Stomach smooth muscle (tissue), 2 donors: ENCODE results near the gene CNTNAP2.

Experiments used
- H3K27ac ChIP-seq: one replicate; pipeline ENCODE4 v1.7.0; 2013; ENCODE audit warnings: mild to moderate bottlenecking, low read length, inconsistent platforms
- H3K27me3 ChIP-seq, 2 donors: one replicate each; pipeline ENCODE4 v1.7.0; 2013; ENCODE audit warnings: low read length in 2 of 2; ENCODE audit not compliant: insufficient read depth in 2 of 2, control insufficient read depth in 1 of 2
- H3K36me3 ChIP-seq, 2 donors: one replicate each; pipeline ENCODE4 v1.7.0; 2013; ENCODE audit warnings: low read length in 2 of 2; ENCODE audit not compliant: control insufficient read depth in 2 of 2, insufficient read depth in 2 of 2
- H3K4me1 ChIP-seq: one replicate; pipeline ENCODE4 v1.7.0; 2013; ENCODE audit warnings: low read length; ENCODE audit not compliant: control insufficient read depth, insufficient read depth
- H3K4me3 ChIP-seq, 2 donors: one replicate each; pipeline ENCODE4 v1.7.0; 2013; ENCODE audit warnings: low read length in 2 of 2
- H3K9ac ChIP-seq, 2 donors: one replicate each; pipeline ENCODE4 v1.7.0; 2013; ENCODE audit warnings: low read length in 2 of 2, mild to moderate bottlenecking in 1 of 2
- H3K9me3 ChIP-seq, 2 donors: one replicate each; pipeline ENCODE4 v1.7.0; 2013; ENCODE audit warnings: low read length in 2 of 2; ENCODE audit not compliant: control insufficient read depth in 2 of 2
- donor health status: healthy.
- donor health status: Pancreatic carcinoma.

The CNTNAP2 gene

DNA sequence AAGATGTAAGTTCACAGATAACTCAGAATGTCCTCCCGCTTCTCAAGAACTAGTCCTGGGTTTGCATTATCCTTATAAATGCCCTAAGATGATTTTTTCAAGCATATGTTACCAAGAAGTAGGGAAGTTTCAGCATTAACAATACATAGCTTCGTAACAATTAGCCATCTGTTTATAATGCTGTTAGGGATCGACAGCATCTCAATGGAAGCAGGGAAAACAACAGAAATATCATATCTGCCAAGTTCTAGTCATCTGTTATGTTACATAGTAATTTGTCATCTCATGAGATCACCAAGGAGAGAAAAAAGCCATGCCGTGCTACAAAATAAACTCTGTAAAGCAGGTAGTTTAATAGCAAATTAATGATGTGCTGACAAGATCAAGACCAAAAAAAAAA is 1742.4 kb downstream of the CNTNAP2 start:
- no peaks in the 10 kb centered on the region for H3K36me3 ChIP-seq
- no peak overlapping the region for H3K9ac ChIP-seq
- no peaks in the 10 kb centered on the region for H3K4me1 ChIP-seq
- H3K27ac ChIP-seq, result no peak overlapping the region
- no peaks in the 10 kb centered on the region for H3K27me3 ChIP-seq
- H3K9me3 ChIP-seq, result no peaks in the 10 kb centered on the region
- no peak overlapping the region for H3K4me3 ChIP-seq

DNA sequence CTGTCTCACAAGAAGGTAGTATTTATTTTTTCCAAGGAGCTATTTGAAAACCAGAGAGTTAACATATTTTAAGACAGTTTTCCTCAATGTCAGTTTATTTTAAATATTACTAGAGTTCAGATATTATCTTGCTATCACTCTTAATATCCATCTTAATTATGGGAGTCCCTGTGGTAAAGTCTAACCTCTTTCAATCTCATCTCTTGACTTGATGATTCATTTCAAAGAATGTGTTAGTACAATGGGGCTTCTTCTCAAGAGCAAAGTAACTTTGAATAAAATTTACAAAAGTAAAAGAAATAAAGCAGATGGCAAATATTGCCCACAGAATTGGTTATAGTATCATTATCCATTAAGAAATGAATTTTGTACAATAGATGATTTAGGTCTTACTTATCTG is 1742.9 kb downstream of the CNTNAP2 start:
- no peaks in the 10 kb centered on the region for H3K36me3 ChIP-seq
- no peak overlapping the region for H3K9ac ChIP-seq
- H3K4me1 ChIP-seq, result no peaks in the 10 kb centered on the region
- no peak overlapping the region for H3K4me3 ChIP-seq
- H3K9me3 ChIP-seq, result no peaks in the 10 kb centered on the region
- H3K27ac ChIP-seq, result no peak overlapping the region
- no peaks in the 10 kb centered on the region for H3K27me3 ChIP-seq

DNA sequence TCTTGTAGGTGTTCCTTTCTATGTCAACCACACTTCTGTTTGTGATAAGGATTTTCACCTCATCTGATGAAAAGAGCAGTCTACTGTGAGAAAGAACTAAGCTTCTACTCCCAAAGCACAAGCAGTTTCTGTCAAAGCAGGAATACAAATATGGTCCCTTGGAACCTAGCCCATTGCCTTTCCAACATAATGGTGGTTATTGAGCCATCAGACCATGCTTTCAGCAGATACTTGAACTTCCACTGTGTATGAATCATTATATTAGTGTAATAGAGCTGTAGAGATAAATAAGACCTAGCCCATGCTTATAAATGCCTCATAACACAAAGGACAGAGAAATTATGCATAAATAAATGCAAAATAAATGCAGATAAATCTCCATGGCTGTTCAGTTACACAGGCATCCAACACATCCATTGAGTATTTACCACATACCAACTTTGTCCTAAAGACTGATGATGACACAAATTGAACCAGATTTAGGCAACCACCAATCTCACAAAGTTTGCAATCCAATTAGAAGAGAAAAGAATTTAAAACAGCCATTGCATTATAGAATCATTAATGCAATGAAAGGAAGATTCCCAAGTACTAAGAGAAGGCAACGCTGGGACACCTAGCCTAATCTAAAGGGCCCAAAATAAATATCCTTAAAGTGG is 1744.6 kb downstream of the CNTNAP2 start:
- H3K4me3 ChIP-seq, result no peak overlapping the region
- no peaks in the 10 kb centered on the region for H3K36me3 ChIP-seq
- no peak overlapping the region for H3K9ac ChIP-seq
- no peaks in the 10 kb centered on the region for H3K4me1 ChIP-seq
- H3K27me3 ChIP-seq, result no peaks in the 10 kb centered on the region
- H3K27ac ChIP-seq, result no peak overlapping the region
- H3K9me3 ChIP-seq, result no peaks in the 10 kb centered on the region

DNA sequence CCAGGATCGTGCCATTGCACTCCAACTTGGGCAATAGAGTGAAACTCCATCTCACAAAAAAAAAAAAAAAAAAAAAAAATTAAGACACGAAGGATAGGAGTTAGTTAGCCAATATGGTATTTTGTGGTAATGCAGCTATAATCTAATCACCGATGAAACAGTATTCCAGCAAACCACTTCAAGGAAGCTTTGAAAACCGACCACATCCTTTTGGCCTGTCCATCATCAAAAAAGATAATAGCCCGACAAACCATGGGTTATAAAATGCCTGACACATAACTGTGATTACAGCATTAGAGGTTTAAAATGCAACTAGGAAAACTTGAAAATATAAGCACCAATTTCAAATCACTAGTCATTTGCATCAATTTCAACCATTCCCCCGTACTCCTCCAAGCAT is 1745.3 kb downstream of the CNTNAP2 start:
- no peak overlapping the region for H3K9ac ChIP-seq
- no peak overlapping the region for H3K27ac ChIP-seq
- H3K4me3 ChIP-seq, result no peak overlapping the region
- no peaks in the 10 kb centered on the region for H3K4me1 ChIP-seq
- H3K27me3 ChIP-seq, result no peaks in the 10 kb centered on the region
- H3K9me3 ChIP-seq, result no peaks in the 10 kb centered on the region
- H3K36me3 ChIP-seq, result no peaks in the 10 kb centered on the region

DNA sequence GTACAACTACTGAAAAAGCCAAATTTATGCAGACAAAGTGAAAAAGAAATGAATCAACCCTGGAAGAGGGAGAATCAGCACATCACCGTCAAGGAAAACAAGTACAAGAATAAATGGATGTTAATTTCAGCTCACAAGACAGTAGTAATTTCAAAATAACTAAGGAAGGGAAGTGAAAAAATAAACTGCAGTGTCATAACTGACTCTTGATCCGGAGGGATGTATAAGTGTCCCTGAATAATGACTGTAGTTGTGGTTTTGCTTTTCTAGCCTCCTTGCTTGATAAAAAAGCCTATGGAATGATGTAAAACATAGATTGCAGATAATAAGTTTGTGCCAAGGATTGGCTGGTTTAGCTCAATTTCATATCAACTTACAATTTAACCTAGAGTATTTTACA is 1752.9 kb downstream of the CNTNAP2 start:
- Histone ChIP-seq H3K9me3 (no peaks in the 10 kb centered on the region), H3K27me3 (no peaks in the 10 kb centered on the region), H3K27ac (no peak overlapping the region), H3K4me1 (no peaks in the 10 kb centered on the region), H3K9ac (no peak overlapping the region), H3K36me3 (no peaks in the 10 kb centered on the region), H3K4me3 (no peak overlapping the region)

DNA sequence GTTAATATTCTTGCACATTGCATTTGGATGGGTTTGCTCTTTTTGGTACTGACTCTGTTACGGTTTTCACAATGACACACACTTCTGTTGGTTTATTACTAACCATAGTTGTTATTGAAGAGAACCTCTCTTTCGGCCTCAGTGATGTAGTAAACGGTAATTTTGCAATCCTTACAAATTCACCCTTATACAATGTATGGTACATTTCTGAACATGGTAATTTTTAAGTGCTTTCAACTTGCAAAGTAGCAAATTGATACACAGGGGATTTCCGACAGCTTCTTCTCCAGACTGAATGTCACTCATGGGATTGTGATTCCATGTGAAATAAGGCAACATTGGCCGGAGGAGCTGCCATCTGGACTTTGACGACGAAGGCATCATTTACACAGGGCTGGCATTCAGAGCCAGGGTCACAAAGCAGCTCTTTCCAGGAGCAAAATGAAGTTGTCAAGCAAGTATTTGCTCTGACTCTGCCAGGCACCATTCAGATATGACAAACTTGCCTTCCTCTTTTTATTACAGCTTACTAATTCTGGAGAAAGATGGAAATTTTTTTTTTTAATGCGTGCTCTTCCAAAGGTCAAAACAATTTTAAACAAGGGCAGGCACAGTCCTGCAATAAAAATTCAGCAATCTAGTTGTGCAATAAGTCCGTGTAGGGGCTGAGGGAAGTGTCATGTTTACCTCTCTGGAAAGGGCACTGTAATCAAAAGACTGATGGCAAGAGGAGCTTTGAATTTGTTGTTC is 1762.5 kb downstream of the CNTNAP2 start:
- Histone ChIP-seq H3K27ac (no peak overlapping the region), H3K4me3 (no peak overlapping the region), H3K36me3 (no peaks in the 10 kb centered on the region), H3K27me3 (no peaks in the 10 kb centered on the region), H3K9ac (no peak overlapping the region), H3K4me1 (no peaks in the 10 kb centered on the region), H3K9me3 (no peaks in the 10 kb centered on the region)

DNA sequence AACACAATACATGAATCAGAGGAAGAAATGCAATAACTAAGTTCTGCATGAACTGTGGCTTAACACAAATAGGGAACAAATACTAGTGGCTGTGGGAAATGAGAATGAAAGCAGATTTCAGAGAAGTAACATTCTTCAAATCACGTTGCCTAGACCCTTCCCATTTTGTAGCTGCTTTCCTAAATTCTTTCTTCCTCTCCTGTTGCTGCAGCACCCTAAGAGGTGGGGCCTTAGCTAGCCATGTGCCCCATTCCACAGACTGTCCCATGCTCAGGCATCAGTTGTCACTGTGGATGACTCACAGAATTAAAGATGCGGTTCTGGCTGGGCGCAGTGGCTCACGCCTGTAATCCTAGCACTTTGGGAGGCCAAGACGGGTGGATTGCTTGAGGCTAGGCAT is 1769.3 kb downstream of the CNTNAP2 start:
- Histone ChIP-seq H3K9ac (no peak overlapping the region), H3K27ac (no peak overlapping the region), H3K4me3 (no peak overlapping the region), H3K9me3 (no peaks in the 10 kb centered on the region), H3K36me3 (no peaks in the 10 kb centered on the region), H3K27me3 (no peaks in the 10 kb centered on the region), H3K4me1 (no peaks in the 10 kb centered on the region)

DNA sequence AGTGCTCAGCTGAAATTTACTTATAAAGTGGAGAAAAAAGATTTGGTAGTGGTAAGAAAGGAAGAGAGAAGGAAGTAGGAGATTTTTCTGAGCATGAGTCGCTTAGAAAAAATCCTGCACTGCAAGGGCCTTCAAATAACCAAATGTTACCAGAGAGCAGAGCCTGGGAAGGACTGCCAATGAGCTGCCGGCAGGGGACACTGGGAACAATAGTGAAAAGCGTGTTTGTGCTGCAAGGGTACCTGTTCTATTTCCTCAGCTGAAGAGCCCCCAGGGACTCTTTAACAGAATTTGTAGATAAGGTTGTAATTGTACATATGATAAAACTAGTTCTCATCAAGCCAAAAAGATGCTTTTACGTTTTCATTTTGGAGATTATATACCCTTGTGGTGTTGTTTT is 1777.7 kb downstream of the CNTNAP2 start:
- Histone ChIP-seq H3K27ac (no peak overlapping the region), H3K9me3 (no peaks in the 10 kb centered on the region), H3K4me1 (no peaks in the 10 kb centered on the region), H3K9ac (no peak overlapping the region), H3K27me3 (no peaks in the 10 kb centered on the region), H3K36me3 (no peaks in the 10 kb centered on the region), H3K4me3 (no peak overlapping the region)

DNA sequence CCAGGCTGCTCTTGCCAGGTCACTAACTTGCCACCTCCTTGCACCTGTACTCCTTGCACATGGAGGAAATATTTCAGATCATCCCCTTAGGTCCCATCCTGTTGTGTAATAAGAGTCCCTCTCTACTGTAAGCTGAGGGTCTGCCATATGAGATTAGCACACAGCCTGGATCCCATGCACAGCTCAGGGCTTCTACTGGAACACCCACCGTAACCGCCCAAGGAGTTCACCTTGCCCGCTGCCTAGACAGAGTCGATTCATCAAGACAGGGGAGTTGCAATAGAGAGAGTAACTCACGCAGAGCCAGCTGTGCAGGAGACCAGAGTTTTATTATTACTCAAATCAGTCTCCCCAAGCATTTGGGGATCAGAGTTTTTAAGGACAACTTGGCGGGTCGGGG is 1779.5 kb downstream of the CNTNAP2 start:
- H3K4me3 ChIP-seq, result no peak overlapping the region
- H3K9me3 ChIP-seq, result no peaks in the 10 kb centered on the region
- H3K27me3 ChIP-seq, result no peaks in the 10 kb centered on the region
- no peak overlapping the region for H3K9ac ChIP-seq
- H3K36me3 ChIP-seq, result no peaks in the 10 kb centered on the region
- H3K4me1 ChIP-seq, result no peaks in the 10 kb centered on the region
- no peak overlapping the region for H3K27ac ChIP-seq

DNA sequence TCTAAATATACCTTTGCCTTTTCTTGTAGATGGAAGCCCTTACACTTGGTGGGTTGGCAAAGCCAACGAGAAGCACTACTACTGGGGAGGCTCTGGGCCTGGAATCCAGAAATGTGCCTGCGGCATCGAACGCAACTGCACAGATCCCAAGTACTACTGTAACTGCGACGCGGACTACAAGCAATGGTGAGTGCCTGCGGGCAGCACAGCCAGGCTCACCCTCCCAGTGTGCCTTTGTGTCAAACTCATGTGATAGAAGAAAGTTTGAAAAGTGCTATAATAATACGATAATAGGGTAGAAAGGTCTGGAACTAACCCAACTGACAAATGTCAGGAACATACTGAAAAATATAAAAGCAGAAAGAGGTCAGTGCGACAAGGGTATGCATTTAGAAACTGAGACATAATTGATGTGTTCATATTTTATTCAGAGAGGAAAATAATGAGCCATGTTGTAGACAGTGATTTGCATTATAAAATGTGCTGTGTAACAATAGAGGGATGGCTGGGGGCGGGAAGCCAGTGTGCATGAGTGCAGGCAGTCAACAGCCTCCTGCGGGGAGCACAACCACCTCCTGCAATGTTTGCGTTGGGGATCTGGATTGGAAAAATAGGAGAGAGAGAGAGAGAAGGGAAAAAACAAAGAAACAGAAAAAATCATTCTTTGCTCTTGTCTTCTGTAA is 1787.1 kb downstream of the CNTNAP2 start:
- no peaks in the 10 kb centered on the region for H3K36me3 ChIP-seq
- no peaks in the 10 kb centered on the region for H3K9me3 ChIP-seq
- H3K9ac ChIP-seq, result no peak overlapping the region
- H3K27ac ChIP-seq, result no peak overlapping the region
- no peaks in the 10 kb centered on the region for H3K4me1 ChIP-seq
- no peak overlapping the region for H3K4me3 ChIP-seq
- H3K27me3 ChIP-seq, result no peaks in the 10 kb centered on the region

DNA sequence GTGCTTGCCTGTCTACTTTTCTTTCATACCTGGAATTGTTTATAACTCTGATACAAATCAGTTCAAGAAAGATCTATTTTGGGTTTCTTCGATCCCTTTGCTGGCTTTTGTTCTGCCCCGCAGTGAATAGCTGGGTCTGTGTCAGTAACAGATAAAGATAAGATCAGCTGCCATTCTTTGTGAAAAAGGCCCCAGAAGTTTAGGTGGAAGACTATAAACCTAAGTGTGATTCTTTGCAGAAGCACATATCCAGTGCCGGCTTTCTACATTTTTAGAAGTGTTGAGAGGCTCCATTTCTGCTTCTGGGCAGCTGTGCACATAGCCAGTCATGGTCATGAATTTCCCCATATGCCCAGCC is 1787.6 kb downstream of the CNTNAP2 start:
- Histone ChIP-seq H3K9me3 (no peaks in the 10 kb centered on the region), H3K27ac (no peak overlapping the region), H3K27me3 (no peaks in the 10 kb centered on the region), H3K36me3 (no peaks in the 10 kb centered on the region), H3K4me1 (no peaks in the 10 kb centered on the region), H3K9ac (no peak overlapping the region), H3K4me3 (no peak overlapping the region)
